ENCODE data around the gene PAQR9.

DNA sequence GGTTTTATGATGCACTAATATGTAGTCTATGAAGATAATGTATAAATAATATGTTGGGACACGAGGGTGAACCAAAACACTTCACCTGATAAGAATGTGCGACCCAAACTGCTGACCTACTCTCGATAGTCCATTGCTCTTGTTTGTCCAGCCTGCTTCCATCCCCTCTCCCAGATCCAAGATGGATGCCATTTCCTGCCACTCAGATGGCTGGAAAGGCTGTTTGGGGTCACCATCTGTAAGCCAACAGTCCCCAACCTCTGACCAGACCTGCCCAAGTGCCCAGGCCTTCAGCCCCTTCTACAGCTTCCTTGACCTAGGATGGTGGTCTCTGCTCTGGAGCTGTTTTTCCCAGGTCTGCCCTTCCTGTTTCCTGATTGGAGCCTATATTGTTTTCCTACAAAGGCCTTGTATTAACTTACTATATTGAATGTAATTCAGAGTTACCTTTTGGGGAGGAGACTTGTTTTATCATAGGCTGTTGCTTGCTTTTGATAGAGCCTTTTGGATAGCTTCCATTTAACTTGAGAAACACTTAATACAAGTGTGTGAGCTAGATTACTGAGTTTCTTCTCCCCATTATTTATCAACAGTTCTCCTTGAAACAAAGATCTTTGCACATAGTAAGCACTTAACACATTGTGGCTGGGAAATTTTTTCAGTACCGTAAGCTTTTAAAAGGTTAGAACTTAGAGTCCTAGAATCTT is 5.0 kb upstream of the PAQR9 start:
- TF ChIP-seq, protein P1, sequence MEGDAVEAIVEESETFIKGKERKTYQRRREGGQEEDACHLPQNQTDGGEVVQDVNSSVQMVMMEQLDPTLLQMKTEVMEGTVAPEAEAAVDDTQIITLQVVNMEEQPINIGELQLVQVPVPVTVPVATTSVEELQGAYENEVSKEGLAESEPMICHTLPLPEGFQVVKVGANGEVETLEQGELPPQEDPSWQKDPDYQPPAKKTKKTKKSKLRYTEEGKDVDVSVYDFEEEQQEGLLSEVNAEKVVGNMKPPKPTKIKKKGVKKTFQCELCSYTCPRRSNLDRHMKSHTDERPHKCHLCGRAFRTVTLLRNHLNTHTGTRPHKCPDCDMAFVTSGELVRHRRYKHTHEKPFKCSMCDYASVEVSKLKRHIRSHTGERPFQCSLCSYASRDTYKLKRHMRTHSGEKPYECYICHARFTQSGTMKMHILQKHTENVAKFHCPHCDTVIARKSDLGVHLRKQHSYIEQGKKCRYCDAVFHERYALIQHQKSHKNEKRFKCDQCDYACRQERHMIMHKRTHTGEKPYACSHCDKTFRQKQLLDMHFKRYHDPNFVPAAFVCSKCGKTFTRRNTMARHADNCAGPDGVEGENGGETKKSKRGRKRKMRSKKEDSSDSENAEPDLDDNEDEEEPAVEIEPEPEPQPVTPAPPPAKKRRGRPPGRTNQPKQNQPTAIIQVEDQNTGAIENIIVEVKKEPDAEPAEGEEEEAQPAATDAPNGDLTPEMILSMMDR (IDR thresholded peaks at IDR 0.05): no peak
- TF ChIP-seq POLR2A (IDR thresholded peaks at IDR 0.05): no peak

Measured in uterus (tissue), 2 donors.